NCI-H2029 treated with DMSO at 0.1 percent for 48 hours (cell line): ENCODE data around the gene ZMIZ1.

Experiments
- DNase-seq: peaks from one replicate; lab custom pipeline; 2025; lab: John Stamatoyannopoulos, UW

Gene ZMIZ1

GRCh38 chr10:79068562-79069324 lies at the start of gene ZMIZ1:
Gene ZMIZ1 (plus strand): TSS chr10:79068966. CDS start chr10:79201633, 132,667 bp downstream.
- DNase-seq: peak; percentile 35

DNA sequence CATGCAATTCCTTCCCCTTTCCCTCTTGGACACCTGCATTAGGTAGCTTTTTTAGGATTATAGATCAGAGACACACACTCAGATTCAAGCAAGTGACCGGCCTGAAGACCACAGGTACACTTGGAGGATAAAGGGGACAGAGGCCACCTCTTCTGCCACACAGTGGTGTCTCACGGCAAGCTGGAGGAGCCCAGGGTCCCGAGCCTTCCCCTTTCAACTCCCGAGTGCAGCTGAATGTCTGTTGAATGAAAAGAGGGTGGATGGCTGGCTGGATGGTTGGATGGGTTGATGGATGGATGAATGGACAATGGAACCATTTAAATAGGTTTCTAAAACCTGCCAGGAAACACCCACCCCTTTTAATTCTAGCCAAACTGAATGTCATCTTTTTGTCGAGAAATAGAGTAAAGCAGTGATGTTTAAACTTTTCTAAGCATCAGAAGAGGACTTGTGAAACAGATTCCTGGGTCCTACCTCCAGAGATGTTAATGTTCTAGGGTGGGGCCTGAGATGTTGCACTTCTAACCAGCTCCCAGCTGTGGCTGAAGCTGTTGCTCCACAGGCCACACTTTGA lies 49.2 kb upstream of the ZMIZ1 start:
- DNase-seq: no peak

- no peak for DNase-seq
Measured at GRCh38 chr10:79020015-79020491, 48.7 kb upstream of the ZMIZ1 start.

- no peak for DNase-seq
Measured at GRCh38 chr10:79020605-79021004, 48.2 kb upstream of the ZMIZ1 start.

DNA sequence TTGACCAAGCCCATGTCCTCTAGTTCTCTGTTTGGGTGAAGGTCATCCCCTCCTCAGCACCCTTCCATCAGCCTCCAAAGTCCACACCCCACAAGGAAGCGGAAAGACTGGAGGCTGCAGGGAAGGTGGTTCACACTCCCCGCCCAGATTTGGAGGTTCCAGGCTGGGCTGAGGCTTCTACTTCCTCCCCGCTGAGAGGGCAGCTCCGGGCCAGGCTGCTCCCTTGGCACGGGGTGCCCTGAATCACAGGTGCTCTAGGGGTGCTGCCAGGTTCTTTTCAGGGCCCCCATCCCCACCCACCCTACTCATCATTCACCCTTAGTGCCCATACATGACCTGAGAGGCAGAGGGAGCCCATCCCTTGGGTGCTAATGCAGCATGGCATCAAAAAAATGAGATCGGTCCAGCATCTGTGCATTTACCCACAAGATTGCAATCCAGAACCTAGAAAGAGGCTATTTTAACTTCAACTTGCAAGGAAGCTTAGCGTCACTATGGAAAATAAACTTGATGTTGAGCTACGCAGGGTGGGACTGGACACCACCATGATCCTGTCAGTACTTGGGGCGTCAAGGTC lies 47.3 kb upstream of the ZMIZ1 start:
- no peak for DNase-seq

DNA sequence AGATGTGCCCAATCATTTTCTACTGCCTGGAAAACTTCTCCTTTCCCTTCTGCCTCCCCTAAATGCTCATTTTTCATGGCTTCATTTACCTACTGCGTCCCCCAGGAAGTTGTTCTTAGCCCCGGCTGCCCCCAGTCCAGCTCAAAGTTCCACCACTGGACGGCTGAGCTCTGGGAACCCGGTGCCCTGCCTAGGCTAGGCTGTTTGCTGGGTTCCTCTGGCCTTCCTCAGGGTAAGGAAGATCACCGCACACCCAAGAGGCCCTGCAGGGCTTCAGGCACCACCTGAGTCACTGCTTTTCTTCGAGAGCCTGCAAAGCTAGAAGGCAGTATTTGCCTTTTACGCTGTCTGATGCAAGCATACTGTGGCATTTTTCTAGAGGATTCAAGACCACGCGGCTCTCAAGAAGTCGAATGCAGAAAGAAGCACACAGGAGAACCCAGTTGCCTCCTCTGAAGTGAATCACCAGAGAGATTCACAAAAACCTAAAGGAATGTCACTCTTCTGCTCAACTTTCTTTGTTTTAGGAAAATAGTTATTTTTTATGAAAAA lies 46.7 kb upstream of the ZMIZ1 start:
- no peak for DNase-seq

- no peak for DNase-seq
Measured at GRCh38 chr10:79022565-79023230, 46.1 kb upstream of the ZMIZ1 start.

DNA sequence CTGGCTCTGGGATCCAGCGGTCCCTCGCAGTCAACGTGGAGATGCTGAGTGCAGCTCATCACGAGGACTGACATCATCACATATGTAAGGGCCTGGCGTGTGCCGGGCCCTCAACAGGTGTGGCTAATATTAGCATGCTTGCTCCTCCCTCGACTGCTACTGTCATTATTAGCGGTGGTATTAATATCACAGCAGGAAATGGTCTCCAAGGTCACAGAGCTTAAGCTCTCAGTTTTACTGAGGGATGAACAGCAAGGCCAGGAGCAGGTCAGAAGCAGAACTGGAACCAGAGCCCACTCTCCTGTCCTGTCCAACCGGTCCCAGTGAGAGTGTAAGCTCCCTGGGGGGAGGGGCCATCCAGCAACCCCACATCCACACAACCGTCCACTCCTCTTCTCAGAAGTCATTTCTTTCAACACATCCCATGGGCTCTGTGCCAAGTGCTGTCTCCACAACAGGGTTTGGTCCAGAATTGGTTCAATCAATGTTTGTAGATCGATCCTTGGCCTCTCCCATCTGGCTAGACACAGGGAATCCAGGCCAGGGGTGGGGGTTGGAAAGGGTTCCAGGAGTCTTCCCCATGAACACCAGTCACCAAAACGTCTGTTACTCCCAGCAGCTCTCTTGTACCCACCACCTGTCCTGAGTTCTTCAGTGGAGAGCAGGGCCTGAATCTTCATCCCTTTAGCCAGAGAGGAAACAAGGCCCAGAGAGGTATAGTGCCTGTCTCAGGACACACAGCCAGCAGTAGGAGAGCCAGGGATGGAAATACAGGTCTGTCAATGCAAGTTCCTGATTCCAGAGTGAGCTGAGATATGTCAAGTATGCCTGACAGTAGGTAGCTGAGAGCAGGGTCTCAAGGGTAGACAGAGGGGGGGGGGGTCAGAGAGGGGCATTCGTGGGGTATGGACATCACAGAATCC lies 45.3 kb upstream of the ZMIZ1 start:
- no peak for DNase-seq

- no peak for DNase-seq
Measured at GRCh38 chr10:79024296-79024695, 44.5 kb upstream of the ZMIZ1 start.

DNA sequence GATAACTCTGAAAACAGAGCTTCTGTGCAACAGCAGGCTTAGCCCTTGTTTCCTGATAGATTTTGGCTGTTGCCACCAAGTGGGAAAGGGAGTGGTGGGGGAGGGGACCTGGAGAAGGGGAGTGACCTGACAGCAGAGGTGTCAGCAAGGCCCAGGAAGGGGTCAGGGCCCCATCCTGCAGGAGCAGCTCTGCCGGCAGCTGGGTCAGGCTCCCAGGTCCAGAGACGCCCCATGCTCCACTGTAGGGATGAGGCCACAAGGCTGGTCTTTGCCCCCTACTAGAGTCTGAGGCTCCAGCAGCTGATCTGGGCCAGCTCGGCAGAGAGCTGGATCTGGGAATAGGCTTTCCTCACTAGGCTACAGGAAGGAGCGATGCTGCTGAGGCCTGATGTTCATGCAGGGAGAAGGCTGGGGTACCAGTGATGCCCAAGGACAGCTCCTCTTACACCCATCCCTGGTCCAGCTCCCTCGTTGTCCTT lies 44.0 kb upstream of the ZMIZ1 start:
- DNase-seq: no peak

DNA sequence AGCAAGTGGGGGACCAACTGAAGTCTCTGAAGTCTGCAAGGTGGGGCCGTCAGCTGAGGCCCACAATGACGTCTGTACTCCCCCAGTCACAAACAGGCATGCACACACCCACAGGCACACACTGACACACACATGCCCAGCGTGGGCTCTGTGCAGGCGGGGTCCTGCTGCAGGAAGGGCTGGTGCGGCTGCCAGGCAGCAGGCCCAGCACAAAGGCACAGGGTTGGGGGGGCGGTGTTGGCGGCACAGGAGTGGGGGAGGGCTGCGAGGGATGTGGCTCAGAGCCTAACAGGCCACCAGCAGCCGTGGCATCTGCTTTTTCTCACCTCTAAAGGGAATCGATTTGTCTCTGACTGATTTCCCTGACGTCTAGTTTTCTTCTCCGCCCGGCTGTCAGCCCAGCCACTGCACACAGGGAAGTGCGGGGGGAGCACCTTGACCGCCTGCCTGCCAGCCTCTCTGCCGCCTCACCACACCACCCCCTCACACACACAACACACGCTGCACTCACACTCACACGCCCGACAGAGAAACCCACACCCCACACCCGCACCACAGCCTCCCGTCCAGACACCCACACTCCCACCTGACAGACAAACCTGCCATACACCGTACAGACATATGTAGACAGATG lies 43.5 kb upstream of the ZMIZ1 start:
- no peak for DNase-seq

DNA sequence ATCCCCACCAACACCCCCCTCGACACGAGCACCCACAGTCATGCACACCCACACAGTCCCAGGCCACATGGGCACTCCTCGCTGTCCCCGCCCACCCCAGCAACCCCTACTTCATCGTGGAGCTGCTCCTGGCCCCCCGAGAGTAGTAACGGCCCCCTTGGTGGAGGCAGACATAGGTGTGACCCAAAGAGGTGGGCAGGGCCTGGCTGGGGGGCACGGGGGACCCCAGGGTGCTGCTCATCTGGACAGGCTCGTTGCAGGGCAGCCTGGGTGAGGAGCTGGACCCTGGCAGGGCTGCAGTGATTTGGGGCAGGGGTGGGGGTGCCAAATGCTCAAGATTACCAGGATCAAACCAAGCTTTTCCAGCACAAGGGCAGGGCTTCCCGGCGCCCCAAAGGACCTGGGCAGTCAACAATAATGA lies 42.4 kb upstream of the ZMIZ1 start:
- DNase-seq: no peak

DNA sequence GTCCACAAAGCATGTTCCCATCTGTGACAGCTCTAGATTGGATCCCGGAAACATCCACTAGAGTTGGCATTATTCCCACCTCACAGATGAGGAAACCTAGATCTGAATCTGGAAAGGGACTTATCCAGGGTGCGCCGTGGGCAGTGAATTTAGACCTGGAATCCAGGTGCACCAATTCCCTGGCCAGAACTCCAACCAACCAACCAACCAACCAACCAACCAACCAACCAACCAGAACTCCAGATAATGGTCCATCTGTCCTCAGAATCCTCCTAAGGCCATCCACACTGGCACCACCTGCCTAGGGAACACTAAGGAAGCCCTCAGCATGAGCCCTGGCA lies 42.0 kb upstream of the ZMIZ1 start:
- DNase-seq: no peak

- DNase-seq: peak; percentile 31
Measured at GRCh38 chr10:79027147-79028055, 41.4 kb upstream of the ZMIZ1 start.

- DNase-seq: no peak
Measured at GRCh38 chr10:79028056-79028430, 40.7 kb upstream of the ZMIZ1 start.

DNA sequence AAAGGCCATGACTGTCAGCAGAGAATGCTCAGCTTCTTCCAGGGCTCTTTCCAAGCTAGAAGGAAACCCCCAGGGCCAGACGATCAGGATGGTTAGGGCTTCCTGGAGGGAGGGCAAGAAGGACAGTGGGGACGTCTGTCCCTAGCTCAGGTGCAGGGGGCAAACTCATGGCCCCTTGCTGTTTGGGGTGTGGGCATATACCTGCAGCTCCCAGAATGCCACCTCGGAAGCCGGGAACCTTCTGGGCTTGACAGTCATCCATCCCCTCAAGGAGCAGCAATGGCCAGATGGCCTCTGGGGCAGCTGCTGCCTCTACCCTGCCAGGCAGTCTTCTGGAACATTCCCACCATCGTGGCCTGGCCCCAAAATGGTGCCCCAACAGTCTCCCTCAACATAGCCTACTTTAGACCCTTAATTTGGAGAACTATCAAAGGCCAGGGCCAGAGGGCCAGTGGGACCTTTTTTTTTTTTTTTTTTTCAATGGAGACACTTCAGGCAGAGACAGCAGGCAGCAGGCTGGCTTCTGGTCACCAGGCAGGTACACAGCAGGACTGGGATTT lies 40.2 kb upstream of the ZMIZ1 start:
- DNase-seq: no peak

DNA sequence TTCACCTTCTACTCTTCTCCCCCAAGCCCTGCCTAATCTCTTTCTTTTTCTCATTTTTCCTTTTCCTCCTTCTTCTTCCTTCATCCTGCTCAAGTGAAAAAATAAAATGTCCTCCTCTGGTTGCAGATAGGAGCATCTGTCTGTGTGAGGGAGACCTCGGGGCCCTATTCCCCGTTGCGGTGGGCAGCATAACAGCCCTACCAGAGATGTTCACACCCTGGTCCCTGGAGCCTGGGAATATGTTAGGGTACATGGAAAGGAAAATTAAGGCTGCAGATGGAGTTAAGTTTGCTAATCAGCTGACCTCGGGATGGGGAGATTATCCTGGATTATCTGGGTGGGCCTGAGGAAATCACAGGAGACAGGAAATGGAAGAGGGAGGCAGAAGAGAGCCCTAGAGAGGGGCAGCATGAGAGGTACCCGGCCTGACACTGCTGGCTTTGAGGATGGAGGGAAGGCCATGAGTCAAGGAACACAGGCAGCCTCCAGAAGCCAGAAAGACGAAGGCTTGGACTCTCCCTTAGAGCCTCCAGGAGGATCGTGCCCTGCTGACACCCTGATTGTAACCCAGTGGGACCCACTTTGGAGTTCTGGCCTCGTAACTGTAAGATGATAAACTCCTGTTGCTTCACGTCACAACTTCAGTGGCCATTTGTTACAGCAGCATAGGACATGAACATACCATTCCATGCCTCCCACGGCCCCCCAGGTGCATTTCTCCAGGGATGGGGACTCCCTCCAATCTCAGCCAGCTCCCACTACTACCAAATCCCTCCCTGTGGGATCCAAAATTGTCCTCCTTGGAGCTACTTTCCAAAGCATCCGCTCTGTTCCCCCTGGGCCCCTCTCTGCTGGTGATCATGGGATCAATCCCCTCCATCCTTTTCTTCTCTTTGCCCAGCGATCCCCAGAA lies 39.0 kb upstream of the ZMIZ1 start:
- DNase-seq: no peak

DNA sequence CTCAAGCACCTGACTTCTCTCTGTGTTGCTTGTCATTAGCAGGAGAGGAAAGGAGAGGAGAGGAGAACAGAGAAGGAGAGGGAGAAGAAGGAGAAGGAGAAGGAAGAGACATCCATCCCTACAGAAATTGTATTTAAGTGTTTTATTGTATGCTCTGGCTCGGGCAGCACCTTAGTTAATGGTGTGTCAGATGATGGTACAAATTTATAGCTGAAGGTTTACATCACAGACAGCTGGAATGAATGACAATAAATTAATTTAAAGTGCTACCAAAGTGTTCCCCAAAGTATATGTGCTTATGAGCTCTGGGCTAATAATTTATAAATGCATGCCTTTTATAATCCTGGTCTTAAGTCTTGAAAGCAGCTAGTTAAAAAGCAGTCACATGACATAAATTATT lies 38.1 kb upstream of the ZMIZ1 start:
- no peak for DNase-seq
